Progenitor cell of endocrine pancreas (in vitro differentiated cells): Measurements from ENCODE around the gene DBN1. TPM values are rescaled to one million over a fixed set of nuclear protein-coding genes. Genes with fewer than 3 reads are reported as not detected.

Experiments used
- DNase-seq: peaks from one replicate; pipeline ENCODE4 v3.0.0; 2021; ENCODE audit warnings: low spot score; ENCODE audit not compliant: unreplicated experiment
- H3K27ac Mint-ChIP-seq: 2 replicates; pipeline ENCODE4 v1.8.0; 2021; ENCODE audit warnings: mild to moderate bottlenecking, moderate library complexity, mixed read lengths
- H3K27me3 Mint-ChIP-seq: 2 replicates; pipeline ENCODE4 v1.8.0; 2021; ENCODE audit warnings: mixed read lengths
- H3K36me3 Mint-ChIP-seq: 2 replicates; pipeline ENCODE4 v1.8.0; 2022; ENCODE audit warnings: mixed read lengths; ENCODE audit not compliant: insufficient read depth
- H3K4me1 Mint-ChIP-seq: 2 replicates; pipeline ENCODE4 v1.8.0; 2021; ENCODE audit warnings: low read depth, mixed read lengths
- H3K4me3 Mint-ChIP-seq: 2 replicates; pipeline ENCODE4 v1.8.0; 2021; ENCODE audit warnings: low read depth, mild to moderate bottlenecking, moderate library complexity, mixed read lengths
- H3K9me3 Mint-ChIP-seq: 2 replicates; pipeline ENCODE4 v1.8.0; 2021; ENCODE audit warnings: low read depth, mixed read lengths
- total RNA-seq: library from RNA; stranded (reverse); gene quantifications from 2 replicates; pipeline ENCODE4 v1.2.1, GENCODE V29; 2021
- TF ChIP-seq, protein P1 (sequence below): fragments of 200-600 bp; sonication (generic); IDR thresholded peaks from one replicate; pipeline ENCODE4 v1.5.0; 2021; ENCODE audit warnings: antibody characterized with exemption, mild to moderate bottlenecking; ENCODE audit not compliant: unreplicated experiment

The DBN1 gene
- total RNA-seq, 1 donor from 2014 or later = 396 TPM

GRCh38 chr5:177432143-177432838 is 41.1 kb downstream of the DBN1 start:
- no peaks in the 10 kb centered on the region for H3K27me3 Mint-ChIP-seq
- H3K4me3 Mint-ChIP-seq = no peak overlapping the region
- no peak overlapping the region for H3K27ac Mint-ChIP-seq
- DNase-seq = no peak
- H3K4me1 Mint-ChIP-seq = peaks cover 5% of the 10 kb centered on the region
- peaks cover 4% of the 10 kb centered on the region for H3K36me3 Mint-ChIP-seq
- TF ChIP-seq, protein P1, sequence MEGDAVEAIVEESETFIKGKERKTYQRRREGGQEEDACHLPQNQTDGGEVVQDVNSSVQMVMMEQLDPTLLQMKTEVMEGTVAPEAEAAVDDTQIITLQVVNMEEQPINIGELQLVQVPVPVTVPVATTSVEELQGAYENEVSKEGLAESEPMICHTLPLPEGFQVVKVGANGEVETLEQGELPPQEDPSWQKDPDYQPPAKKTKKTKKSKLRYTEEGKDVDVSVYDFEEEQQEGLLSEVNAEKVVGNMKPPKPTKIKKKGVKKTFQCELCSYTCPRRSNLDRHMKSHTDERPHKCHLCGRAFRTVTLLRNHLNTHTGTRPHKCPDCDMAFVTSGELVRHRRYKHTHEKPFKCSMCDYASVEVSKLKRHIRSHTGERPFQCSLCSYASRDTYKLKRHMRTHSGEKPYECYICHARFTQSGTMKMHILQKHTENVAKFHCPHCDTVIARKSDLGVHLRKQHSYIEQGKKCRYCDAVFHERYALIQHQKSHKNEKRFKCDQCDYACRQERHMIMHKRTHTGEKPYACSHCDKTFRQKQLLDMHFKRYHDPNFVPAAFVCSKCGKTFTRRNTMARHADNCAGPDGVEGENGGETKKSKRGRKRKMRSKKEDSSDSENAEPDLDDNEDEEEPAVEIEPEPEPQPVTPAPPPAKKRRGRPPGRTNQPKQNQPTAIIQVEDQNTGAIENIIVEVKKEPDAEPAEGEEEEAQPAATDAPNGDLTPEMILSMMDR = no peak
- H3K9me3 Mint-ChIP-seq = no peaks in the 10 kb centered on the region

DNA sequence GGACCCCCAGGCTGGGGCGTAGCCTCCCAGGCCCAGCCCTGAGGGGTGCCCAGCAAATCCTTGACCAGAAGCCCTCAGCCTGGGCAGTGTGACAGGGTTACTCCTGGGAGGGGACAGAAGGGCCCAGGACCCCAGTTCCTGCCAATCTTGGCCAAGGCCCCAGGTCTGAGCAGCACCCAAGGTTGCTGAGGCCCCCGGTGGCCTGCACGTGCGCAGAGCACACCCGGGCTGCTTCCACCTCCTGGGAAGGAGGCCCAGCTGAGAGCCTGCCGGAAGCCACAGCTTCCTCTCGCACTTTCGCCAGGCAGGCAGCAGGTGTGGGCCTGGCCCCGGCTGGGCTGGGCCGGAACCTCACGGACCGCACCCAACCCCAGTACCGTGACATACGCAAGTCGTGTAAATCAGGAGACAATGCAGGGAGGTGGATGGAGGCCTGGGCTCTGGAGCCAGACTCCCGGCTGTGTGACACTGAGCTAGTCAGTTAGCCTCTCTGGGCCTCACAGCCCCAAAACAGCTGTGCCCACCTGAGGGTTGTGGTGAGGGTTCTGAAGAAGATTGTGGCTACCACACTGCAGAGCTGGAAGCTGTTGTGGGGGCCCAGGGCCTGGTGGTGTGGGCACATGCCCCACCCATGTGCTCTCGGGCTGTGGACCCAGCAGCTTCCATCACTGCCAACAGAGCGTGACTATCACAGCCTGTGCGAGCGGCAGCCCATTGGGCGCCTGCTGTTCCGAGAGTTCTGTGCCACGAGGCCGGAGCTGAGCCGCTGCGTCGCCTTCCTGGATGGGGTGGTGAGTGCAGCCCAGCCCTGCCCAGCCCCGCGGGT is 41.9 kb downstream of the DBN1 start:
- TF ChIP-seq, protein P1 = no peak
- Mint-ChIP-seq H3K36me3 (peaks cover 2% of the 10 kb centered on the region), H3K4me3 (no peak overlapping the region), H3K27ac (no peak overlapping the region), H3K9me3 (no peaks in the 10 kb centered on the region), H3K27me3 (no peaks in the 10 kb centered on the region), H3K4me1 (peaks cover 6% of the 10 kb centered on the region)
- DNase-seq = no peak

DNA sequence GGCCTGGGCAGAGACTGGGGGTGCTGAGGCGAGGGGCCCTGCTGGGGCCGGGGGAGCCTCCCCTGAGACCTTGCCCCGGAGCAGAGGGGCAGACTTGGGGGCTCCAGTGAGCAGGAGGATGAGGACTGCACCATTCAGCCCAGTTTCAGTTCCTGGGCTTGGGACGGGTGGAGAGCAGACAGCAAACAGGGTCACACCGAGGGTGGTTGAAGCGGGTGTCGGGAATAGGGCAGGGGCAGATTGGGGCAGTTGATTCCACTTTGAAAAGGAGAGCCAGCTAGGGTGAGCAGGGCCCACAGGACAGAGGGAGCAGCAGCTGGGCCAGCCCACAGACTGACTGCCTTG is 42.5 kb downstream of the DBN1 start:
- Mint-ChIP-seq H3K4me1 (peaks cover 6% of the 10 kb centered on the region), H3K4me3 (no peak overlapping the region), H3K27ac (no peak overlapping the region), H3K36me3 (peaks cover 2% of the 10 kb centered on the region), H3K9me3 (no peaks in the 10 kb centered on the region), H3K27me3 (no peaks in the 10 kb centered on the region)
- TF ChIP-seq, protein P1 = no peak
- no peak for DNase-seq

DNA sequence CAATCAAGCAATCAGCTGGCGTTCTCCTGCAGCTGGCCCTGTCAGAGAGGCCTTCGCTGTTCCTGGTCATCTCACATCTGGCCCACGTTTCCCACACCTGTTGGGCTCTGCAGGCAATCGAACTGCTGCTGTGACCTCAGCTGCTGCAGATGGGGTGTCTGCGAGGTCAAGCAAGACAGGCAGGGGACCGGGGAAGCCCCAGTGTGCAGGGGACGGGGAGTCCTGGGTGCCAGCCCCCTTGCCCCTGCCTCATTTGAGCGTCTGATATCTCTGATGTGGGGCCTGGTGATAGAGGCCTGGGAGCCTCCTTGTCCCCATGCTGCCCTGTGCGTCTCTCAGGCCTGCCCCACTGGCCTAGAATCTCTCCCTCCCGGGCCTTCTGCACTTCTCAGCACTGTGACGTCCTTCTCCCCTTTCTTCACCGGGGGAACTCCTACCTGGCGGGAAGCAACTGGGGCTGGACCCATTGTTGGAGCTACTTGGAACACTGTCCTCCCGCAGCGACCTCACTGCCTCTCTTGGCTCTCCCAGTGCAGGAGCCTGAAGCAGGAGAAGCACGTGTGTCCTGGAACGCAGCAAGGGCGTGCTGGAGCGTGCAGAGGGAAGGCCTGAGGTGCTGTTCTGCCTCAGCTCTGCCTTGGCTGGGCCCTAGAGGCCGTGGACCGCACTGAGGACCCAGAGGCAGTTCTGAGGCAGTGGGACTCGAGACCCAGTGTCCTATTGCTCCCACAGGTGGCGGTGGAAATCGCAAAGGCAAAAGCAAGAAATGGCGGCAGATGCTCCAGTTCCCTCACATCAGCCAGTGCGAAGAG is 43.1 kb downstream of the DBN1 start:
- peaks cover 2% of the 10 kb centered on the region for H3K36me3 Mint-ChIP-seq
- H3K27ac Mint-ChIP-seq = no peak overlapping the region
- no peak for DNase-seq
- peaks cover 6% of the 10 kb centered on the region for H3K4me1 Mint-ChIP-seq
- H3K9me3 Mint-ChIP-seq = no peaks in the 10 kb centered on the region
- TF ChIP-seq, protein P1 = no peak
- H3K27me3 Mint-ChIP-seq = no peaks in the 10 kb centered on the region
- no peak overlapping the region for H3K4me3 Mint-ChIP-seq
